ENCODE results near the gene FBXL7. TPM values are rescaled to one million over a fixed set of nuclear protein-coding genes. Genes with fewer than 3 reads are reported as not detected.

The FBXL7 gene
- total RNA-seq, 1 donor from 2014 or later, result 13.3 TPM

- TF ChIP-seq, protein P1, sequence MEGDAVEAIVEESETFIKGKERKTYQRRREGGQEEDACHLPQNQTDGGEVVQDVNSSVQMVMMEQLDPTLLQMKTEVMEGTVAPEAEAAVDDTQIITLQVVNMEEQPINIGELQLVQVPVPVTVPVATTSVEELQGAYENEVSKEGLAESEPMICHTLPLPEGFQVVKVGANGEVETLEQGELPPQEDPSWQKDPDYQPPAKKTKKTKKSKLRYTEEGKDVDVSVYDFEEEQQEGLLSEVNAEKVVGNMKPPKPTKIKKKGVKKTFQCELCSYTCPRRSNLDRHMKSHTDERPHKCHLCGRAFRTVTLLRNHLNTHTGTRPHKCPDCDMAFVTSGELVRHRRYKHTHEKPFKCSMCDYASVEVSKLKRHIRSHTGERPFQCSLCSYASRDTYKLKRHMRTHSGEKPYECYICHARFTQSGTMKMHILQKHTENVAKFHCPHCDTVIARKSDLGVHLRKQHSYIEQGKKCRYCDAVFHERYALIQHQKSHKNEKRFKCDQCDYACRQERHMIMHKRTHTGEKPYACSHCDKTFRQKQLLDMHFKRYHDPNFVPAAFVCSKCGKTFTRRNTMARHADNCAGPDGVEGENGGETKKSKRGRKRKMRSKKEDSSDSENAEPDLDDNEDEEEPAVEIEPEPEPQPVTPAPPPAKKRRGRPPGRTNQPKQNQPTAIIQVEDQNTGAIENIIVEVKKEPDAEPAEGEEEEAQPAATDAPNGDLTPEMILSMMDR (IDR thresholded peaks at IDR 0.05), result no peak
- Histone ChIP-seq H3K27ac (no peak overlapping the region), H3K27me3 (no peaks in the 10 kb centered on the region), H3K4me1 (peaks cover 7% of the 10 kb centered on the region), H3K9me3 (no peaks in the 10 kb centered on the region), H3K4me3 (no peak overlapping the region), H3K36me3 (no peaks in the 10 kb centered on the region)
- intact Hi-C loops (cut with DNase I), result no loop called here
- no peak for ATAC-seq
- DNase-seq, result no peak
Observed at GRCh38 chr5:15643731-15644130, 143.8 kb downstream of the FBXL7 start.

DNA sequence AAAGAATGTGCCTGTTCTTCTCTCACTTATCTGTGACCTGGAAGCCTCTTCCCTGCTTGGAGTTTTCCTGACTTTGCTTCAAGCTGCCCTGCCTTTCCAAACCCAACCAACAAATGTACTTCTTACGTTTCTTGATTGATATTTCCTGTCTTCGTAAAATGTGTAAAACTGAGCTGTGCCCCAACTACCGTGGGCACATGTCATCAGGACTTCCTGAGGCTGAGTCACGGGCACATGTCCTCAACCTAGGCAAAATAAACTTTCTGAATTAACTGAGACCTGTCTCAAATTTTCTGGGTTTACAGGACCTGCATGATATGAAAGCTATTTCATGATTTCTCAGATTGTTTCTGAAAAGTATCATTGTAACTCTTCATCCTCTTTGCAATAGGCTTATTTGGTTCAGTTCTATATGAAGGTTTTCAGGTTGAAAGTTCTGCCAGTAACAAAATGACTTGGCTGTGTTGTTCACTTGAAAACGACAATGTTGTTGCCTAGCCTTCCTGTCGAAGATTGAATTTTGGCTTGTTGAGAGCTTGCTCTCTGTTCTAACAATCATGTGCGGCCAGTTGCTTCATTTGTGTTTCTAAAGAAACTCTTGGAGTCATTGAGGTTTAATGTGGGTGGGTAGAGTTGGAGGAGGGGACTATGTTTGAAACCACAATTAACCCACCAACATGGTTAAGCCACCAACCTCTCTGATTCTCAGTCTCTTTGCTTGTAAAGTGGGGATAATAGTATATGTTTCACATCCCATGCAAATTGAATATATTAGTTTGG is 145.6 kb downstream of the FBXL7 start:
- Histone ChIP-seq H3K36me3 (no peaks in the 10 kb centered on the region), H3K27ac (no peak overlapping the region), H3K4me3 (no peak overlapping the region), H3K4me1 (peaks cover 7% of the 10 kb centered on the region), H3K27me3 (no peaks in the 10 kb centered on the region), H3K9me3 (no peaks in the 10 kb centered on the region)
- DNase-seq (no peak), ATAC-seq (no peak)
- TF ChIP-seq, protein P1 (IDR thresholded peaks at IDR 0.05), result no peak
- intact Hi-C loops (cut with DNase I), result no loop called here

DNA sequence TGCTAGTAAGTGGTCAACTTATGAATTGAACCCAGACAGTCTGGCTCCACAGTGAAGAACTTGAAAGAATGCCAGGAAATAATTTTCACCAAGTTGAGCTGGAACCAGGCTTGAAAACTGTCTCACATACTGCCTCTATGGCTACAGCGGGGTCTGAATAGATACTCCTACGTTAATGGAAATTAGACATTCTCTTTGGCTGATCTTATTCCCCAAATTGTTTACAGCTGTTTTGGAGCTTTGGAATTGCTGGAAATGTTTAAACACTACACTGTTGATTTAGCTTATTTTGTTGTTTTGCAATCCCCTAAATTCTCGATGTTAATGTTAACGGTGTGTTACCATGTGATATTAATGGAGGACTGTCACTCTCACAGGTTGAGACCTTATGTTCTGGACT is 146.4 kb downstream of the FBXL7 start:
- no peak for DNase-seq
- peaks cover 7% of the 10 kb centered on the region for H3K4me1 ChIP-seq
- no peaks in the 10 kb centered on the region for H3K36me3 ChIP-seq
- ATAC-seq, result no peak
- intact Hi-C loops (cut with DNase I), result no loop called here
- no peaks in the 10 kb centered on the region for H3K27me3 ChIP-seq
- no peak overlapping the region for H3K27ac ChIP-seq
- TF ChIP-seq, protein P1 (IDR thresholded peaks at IDR 0.05), result no peak
- H3K4me3 ChIP-seq, result no peak overlapping the region
- no peaks in the 10 kb centered on the region for H3K9me3 ChIP-seq

- ATAC-seq, result no peak
- TF ChIP-seq, protein P1 (IDR thresholded peaks at IDR 0.05), result no peak
- H3K27ac ChIP-seq, result no peak overlapping the region
- H3K4me3 ChIP-seq, result no peak overlapping the region
- no peak for DNase-seq
- peaks cover 7% of the 10 kb centered on the region for H3K4me1 ChIP-seq
- intact Hi-C loops (cut with DNase I), result no loop called here
- no peaks in the 10 kb centered on the region for H3K9me3 ChIP-seq
- no peaks in the 10 kb centered on the region for H3K27me3 ChIP-seq
- H3K36me3 ChIP-seq, result no peaks in the 10 kb centered on the region
Observed at GRCh38 chr5:15647251-15647650, 147.3 kb downstream of the FBXL7 start.

DNA sequence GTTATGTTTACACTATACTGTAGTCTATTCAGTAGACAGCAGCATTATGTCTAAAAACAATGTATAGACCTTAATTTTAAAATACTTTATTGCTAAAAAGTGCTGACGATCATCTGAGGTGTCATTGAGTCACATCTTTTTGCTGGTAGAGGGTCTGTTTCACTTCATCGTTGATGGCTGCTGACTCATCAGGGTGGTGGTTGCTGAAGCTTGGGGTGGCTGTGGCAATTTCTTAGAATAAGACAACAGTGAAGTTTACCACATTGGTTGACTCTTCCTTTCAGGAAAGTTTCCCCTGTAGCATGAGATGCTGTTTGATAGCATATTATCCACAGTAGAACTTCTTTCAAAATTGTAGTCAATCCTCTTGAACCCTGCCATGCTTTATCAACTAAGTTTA is 150.3 kb downstream of the FBXL7 start:
- Histone ChIP-seq H3K27me3 (no peaks in the 10 kb centered on the region), H3K27ac (no peak overlapping the region), H3K9me3 (no peaks in the 10 kb centered on the region), H3K4me3 (no peak overlapping the region), H3K36me3 (no peaks in the 10 kb centered on the region), H3K4me1 (peaks cover 2% of the 10 kb centered on the region)
- TF ChIP-seq, protein P1 (IDR thresholded peaks at IDR 0.05), result no peak
- intact Hi-C loops (cut with DNase I), result no loop called here
- no peak for DNase-seq
- ATAC-seq, result no peak
